GM12878 (cell line): Measurements from ENCODE around the gene STK10. TPM values are rescaled to one million over a fixed set of nuclear protein-coding genes. Genes with fewer than 3 reads are reported as not detected.

Source experiments
- ATAC-seq: fragments of 200-7000 bp; cut with Tn5 transposase; 3 replicates; pipeline ENCODE4 v1.9.1; 2020; ENCODE audit warnings: mild to moderate bottlenecking, moderate library complexity
- BruUV-seq: library from RNA; stranded (reverse); fragments of 400-500 nt; replicated peaks from 2 replicates; lab custom pipeline; 2021; lab: Mats Ljungman, UMichigan
- CTCF ChIA-PET: fragments of 300-600 bp; sonication (Branson Sonifier 250); formaldehyde crosslinking; extraction: SDS; loops from one replicate; lab custom pipeline; 2021; ENCODE audit warnings: inconsistent platforms; lab: Yijun Ruan, JAX
- POLR2A ChIA-PET: fragments of 350-600 bp; formaldehyde crosslinking; extraction: SDS; loops from one replicate; lab custom pipeline; 2021; ENCODE audit warnings: inconsistent platforms; lab: Charles Lee
- RAD21 ChIA-PET: fragments of 300-600 bp; sonication (Branson Sonifier 250); formaldehyde crosslinking; loops from one replicate; lab custom pipeline; 2023; ENCODE audit warnings: antibody characterized with exemption; ENCODE audit not compliant: unreplicated experiment; lab: Charles Lee
- SMC1A ChIA-PET: fragments of 300-600 bp; sonication (Branson Sonifier 250); formaldehyde crosslinking; loops from one replicate; lab custom pipeline; 2023; ENCODE audit not compliant: unreplicated experiment, uncharacterized antibody; lab: Charles Lee
- DNase-seq: peaks from one replicate; pipeline ENCODE4 v3.0.0-alpha.2; 2011; ENCODE audit warnings: low read depth, low spot score
- FAIRE-seq: peaks from 3 replicates; lab custom pipeline; 2011; peaks lifted over from hg19 to GRCh38; lab: Jason Lieb, UNC
- H2AFZ ChIP-seq: 2 replicates; pipeline ENCODE4 v1.6.0; 2011; ENCODE audit warnings: low read depth, low read length, control low read depth; ENCODE audit not compliant: control insufficient read depth
- H3K27ac ChIP-seq: 2 replicates; pipeline ENCODE4 v1.5.1; 2011; ENCODE audit warnings: control low read depth; ENCODE audit not compliant: control insufficient read depth, insufficient read depth
- H3K27me3 ChIP-seq, 2 experiments: replicated peaks in 1 of 2; 2 replicates each; pipeline versions ENCODE4 v1.6.0 to v1.6.1; 2011; ENCODE audit warnings: low read length in 1 of 2; ENCODE audit not compliant: control insufficient read depth in 2 of 2, insufficient read depth in 2 of 2
- H3K36me3 ChIP-seq, 2 experiments: 2 replicates each; pipeline ENCODE4 v1.5.1; 2011; ENCODE audit warnings: low read length in 1 of 2; ENCODE audit not compliant: control insufficient read depth in 2 of 2, insufficient read depth in 2 of 2
- H3K4me1 ChIP-seq: 2 replicates; pipeline ENCODE4 v1.6.1; 2011; ENCODE audit warnings: mild to moderate bottlenecking, low read length, moderate library complexity, mixed read lengths; ENCODE audit not compliant: control insufficient read depth, insufficient read depth
- H3K4me2 ChIP-seq: 2 replicates; pipeline ENCODE4 v1.6.0; 2011; ENCODE audit warnings: control low read depth; ENCODE audit not compliant: control insufficient read depth, insufficient read depth
- H3K4me3 ChIP-seq: fragments of 200-600 bp; sonication (generic); 2 replicates; pipeline ENCODE4 v1.5.1; 2016
- H3K79me2 ChIP-seq: 2 replicates; pipeline ENCODE4 v1.6.0; 2011; ENCODE audit warnings: low read length; ENCODE audit not compliant: control insufficient read depth, insufficient read depth
- H3K9ac ChIP-seq: 2 replicates; pipeline ENCODE4 v1.8.0; 2011; ENCODE audit warnings: low read length, control low read depth, mixed read lengths; ENCODE audit not compliant: control insufficient read depth, insufficient read depth
- H3K9me3 ChIP-seq: replicated peaks from 3 replicates; pipeline ENCODE4 v1.5.1; 2011; ENCODE audit warnings: mild to moderate bottlenecking, low read length; ENCODE audit not compliant: control insufficient read depth, insufficient read depth
- H4K20me1 ChIP-seq: 2 replicates; pipeline ENCODE4 v1.6.0; 2011; ENCODE audit not compliant: control insufficient read depth, insufficient read depth
- CBFB ChIP-seq: IDR thresholded peaks from 2 replicates; pipeline ENCODE4 v1.6.1; 2016; ENCODE audit warnings: antibody characterized with exemption, low read depth
- CBX3 ChIP-seq: fragments of 200-600 bp; sonication (generic); IDR thresholded peaks from 2 replicates; pipeline ENCODE4 v1.6.1; 2016; ENCODE audit warnings: low read depth, borderline replicate concordance
- E4F1 ChIP-seq: fragments of 450-650 bp; IDR thresholded peaks from 2 replicates; pipeline ENCODE4 v1.6.1; 2018; ENCODE audit warnings: borderline replicate concordance, mild to moderate bottlenecking; ENCODE audit not compliant: partially characterized antibody
- LARP7 ChIP-seq: fragments of 450-650 bp; IDR thresholded peaks from 2 replicates; pipeline ENCODE4 v1.6.1; 2017; ENCODE audit warnings: mild to moderate bottlenecking
- NR2F1 ChIP-seq: fragments of 450-650 bp; conservative IDR thresholded peaks from 2 replicates; pipeline ENCODE4 v1.6.1; 2017; ENCODE audit warnings: mild to moderate bottlenecking
- PML ChIP-seq: IDR thresholded peaks from 2 replicates; pipeline ENCODE4 v1.6.1; 2012; ENCODE audit warnings: low read length, inconsistent platforms
- POU2F2 ChIP-seq: IDR thresholded peaks from 3 replicates; pipeline ENCODE4 v1.6.1; 2011; ENCODE audit warnings: low read depth, mild to moderate bottlenecking, low read length, borderline replicate concordance
- RUNX3 ChIP-seq: IDR thresholded peaks from 2 replicates; pipeline ENCODE4 v1.6.1; 2012; ENCODE audit warnings: low read length, inconsistent platforms
- SMAD5 ChIP-seq: IDR thresholded peaks from 2 replicates; pipeline ENCODE4 v1.6.1; 2016; ENCODE audit warnings: antibody characterized with exemption, low read depth
- SMARCA5 ChIP-seq: fragments of 450-650 bp; IDR thresholded peaks from 2 replicates; pipeline ENCODE4 v1.6.1; 2017; ENCODE audit warnings: mild to moderate bottlenecking
- TCF3 ChIP-seq: IDR thresholded peaks from 2 replicates; pipeline ENCODE4 v1.6.1; 2012; ENCODE audit warnings: low read depth, mild to moderate bottlenecking, low read length, borderline replicate concordance; ENCODE audit not compliant: insufficient read depth
- ZBTB40 ChIP-seq: fragments of 450-650 bp; IDR thresholded peaks from 2 replicates; pipeline ENCODE4 v1.6.1; 2016; ENCODE audit warnings: mild to moderate bottlenecking, moderate library complexity, borderline replicate concordance
- WGBS: methylation state at CpG from one replicate; pipeline ENCODE4 v1.1.6; 2016; ENCODE audit warnings: low lambda C conversion rate; ENCODE audit not compliant: insufficient replicate concordance, insufficient coverage; ENCODE audit errors: missing lambda C conversion rate; 5-methylcytosine and 5-hydroxymethylcytosine counted together
- in situ Hi-C: fragments of 300-500 bp; cut with MboI; formaldehyde crosslinking; loops from 9 replicates; pipeline ENCODE4 v1.14.3; 2018; ENCODE audit warnings: mixed read lengths
- intact Hi-C: fragments of 100-400 bp; cut with micrococcal nuclease; formaldehyde crosslinking; loops from one replicate; pipeline ENCODE4 v1.14.2; 2022; ENCODE audit not compliant: unreplicated experiment
- polyA plus RNA-seq, 11 experiments: library from polyadenylated mRNA; depleted of rRNA in 4 of 11; unstranded in 6 of 11; stranded (reverse) in 5 of 11; fragments of >200 nt; fragmentation: Nextera tagmentation in 4 of 11; fragmentation: Illumina TruSeq in 1 of 11; extraction: Ambion mirVana in 4 of 11; extraction: Trizol in 1 of 11; gene quantifications; 1 replicate in 1 of 11; 2 replicates in 10 of 11; pipeline versions ENCODE4 v1.2.1 to v1.2.3, GENCODE V29; 2011 to 2016; ENCODE audit warnings: inconsistent platforms in 2 of 11, missing spikeins in 2 of 11, low read depth in 1 of 11
- total RNA-seq, 4 experiments: library from RNA; depleted of rRNA in 3 of 4; stranded (reverse); fragments of >200 nt in 3 of 4; fragmentation: Illumina TruSeq in 1 of 4; extraction: Trizol in 1 of 4; gene quantifications; 2 replicates each; pipeline versions ENCODE4 v1.2.1 to v1.2.3, GENCODE V29; 2013 to 2021

STK10 gene
- total and polyA plus RNA-seq, 10 of the 15 experiments (the other 5 are each of a cell fraction or from before 2014, with no cell fraction given): 14.2 to 96.4 (median 50.6) TPM

- ChIA-PET POLR2A (interaction anchor here (3.1 kb wide), 1 partner anchor 97 kb away, joined by 30 read pairs; no protein-coding TSS in a partner anchor), RAD21 (interaction anchor here (6.4 kb wide), 1 partner anchor 97 kb away, joined by 97 read pairs; no protein-coding TSS in a partner anchor), SMC1A (interaction anchor here (1.3 to 8.8 kb wide), 3 partner anchors 27 to 100 kb away, joined by 3 to 167 read pairs (median 3); no protein-coding TSS in a partner anchor), CTCF (interaction anchor here (0.9 to 9.6 kb wide), 6 partner anchors 28 to 180 kb away, joined by 3 to 179 read pairs (median 6); partner anchors contain the start of gene STK10)
- no peak overlapping the region for H3K9ac ChIP-seq
- H3K9me3 ChIP-seq: no peaks in the 10 kb centered on the region
- H3K79me2 ChIP-seq: peaks cover 35% of the 10 kb centered on the region
- no peaks in the 10 kb centered on the region for H3K27me3 ChIP-seq
- DNase-seq (no peak), ATAC-seq (no peak), FAIRE-seq (no peak)
- no peak overlapping the region for H3K27ac ChIP-seq
- in situ Hi-C loops (loop anchor here (5.0 kb wide), 1 partner anchor 179 kb away; the partner anchor contains the start of gene STK10), intact Hi-C loops (loop anchor here (10.0 kb wide), 1 partner anchor 594 kb away; the partner anchor contains the start of gene FGF18)
- 67% methylated on average over 6 of the region's 6 CpGs for WGBS
- H3K4me2 ChIP-seq: no peak overlapping the region
- no peaks in the 10 kb centered on the region for H4K20me1 ChIP-seq
- no peak overlapping the region for H2AFZ ChIP-seq
- H3K4me1 ChIP-seq: peaks cover 10% of the 10 kb centered on the region
- no TSS peak for BruUV-seq
- no peak for TF ChIP-seq POU2F2
- TF ChIP-seq TCF3: no peak
- TF ChIP-seq CBX3: no peak
- TF ChIP-seq NR2F1: no peak
- no peak for TF ChIP-seq CBFB
- TF ChIP-seq SMAD5: no peak
- no peak for TF ChIP-seq ZBTB40
- TF ChIP-seq LARP7: no peak
- no peak for TF ChIP-seq RUNX3
- no peak for TF ChIP-seq PML
- no peak for TF ChIP-seq E4F1
- TF ChIP-seq SMARCA5: no peak
- H3K4me3 ChIP-seq: no peak overlapping the region
- no peaks in the 10 kb centered on the region for H3K36me3 ChIP-seq
These were observed 179.3 kb downstream of the STK10 start for GRCh38 chr5:172008689-172009141.
